ENCODE data around the gene THRB. TPM values are rescaled to one million over a fixed set of nuclear protein-coding genes. Genes with fewer than 3 reads are reported as not detected.

The THRB gene
- polyA plus RNA-seq, 2 of the 4 experiments (the other 2 are of a cell fraction), result 2.0 to 2.3 TPM

DNA sequence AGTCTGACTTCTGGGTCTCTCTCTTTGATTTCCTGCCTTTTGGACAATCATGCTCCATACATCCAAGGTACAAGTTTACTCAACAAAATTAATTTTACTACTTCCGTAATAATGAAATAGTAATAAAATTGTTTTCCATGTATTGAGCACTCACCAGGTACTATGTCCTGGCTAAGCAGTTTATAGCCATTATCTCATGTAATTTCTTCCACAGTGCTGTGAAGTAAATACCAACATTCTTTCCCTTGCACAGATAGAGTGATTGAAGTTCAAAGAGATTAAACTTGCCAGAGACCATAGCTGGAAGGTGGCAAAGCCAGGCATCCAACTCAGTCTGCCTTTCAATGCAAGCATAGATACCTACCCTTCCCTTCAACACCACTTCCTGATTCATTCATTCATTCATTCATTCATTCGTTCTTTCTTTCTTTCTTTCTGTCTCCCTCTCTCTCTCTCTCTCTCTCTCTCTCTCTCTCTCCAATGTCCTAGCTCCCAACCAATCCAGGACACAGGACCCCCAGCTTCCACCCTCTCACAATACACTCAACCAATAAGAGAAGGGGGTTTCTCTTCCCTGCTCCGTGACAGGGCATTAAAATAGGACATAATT, 12.4 kb downstream of the THRB start:
- Histone ChIP-seq H3K4me2 (no peak overlapping the region), H3K4me1 (0 out of 3 replicates have a peak, but pooled peaks cover 4% of the 10 kb centered on the region), H3K4me3 (no peak overlapping the region), H3K9me3 (no peaks in the 10 kb centered on the region), H3K27ac (no peak overlapping the region)
- DNase-seq (ENCODE audit: low read depth in 1 of 2, low spot score in 1 of 2), result no peak
- ATAC-seq, result no peak
- CTCF ChIA-PET, result interaction anchor here (0.6 kb wide), 1 partner anchor 201 kb away, joined by 3 read pairs; no protein-coding TSS in a partner anchor
- no peak for FAIRE-seq
- WGBS (ENCODE audit: missing lambda C conversion rate), result 81% methylated on average over 3 of the region's 3 CpGs
- TF ChIP-seq, protein P1, sequence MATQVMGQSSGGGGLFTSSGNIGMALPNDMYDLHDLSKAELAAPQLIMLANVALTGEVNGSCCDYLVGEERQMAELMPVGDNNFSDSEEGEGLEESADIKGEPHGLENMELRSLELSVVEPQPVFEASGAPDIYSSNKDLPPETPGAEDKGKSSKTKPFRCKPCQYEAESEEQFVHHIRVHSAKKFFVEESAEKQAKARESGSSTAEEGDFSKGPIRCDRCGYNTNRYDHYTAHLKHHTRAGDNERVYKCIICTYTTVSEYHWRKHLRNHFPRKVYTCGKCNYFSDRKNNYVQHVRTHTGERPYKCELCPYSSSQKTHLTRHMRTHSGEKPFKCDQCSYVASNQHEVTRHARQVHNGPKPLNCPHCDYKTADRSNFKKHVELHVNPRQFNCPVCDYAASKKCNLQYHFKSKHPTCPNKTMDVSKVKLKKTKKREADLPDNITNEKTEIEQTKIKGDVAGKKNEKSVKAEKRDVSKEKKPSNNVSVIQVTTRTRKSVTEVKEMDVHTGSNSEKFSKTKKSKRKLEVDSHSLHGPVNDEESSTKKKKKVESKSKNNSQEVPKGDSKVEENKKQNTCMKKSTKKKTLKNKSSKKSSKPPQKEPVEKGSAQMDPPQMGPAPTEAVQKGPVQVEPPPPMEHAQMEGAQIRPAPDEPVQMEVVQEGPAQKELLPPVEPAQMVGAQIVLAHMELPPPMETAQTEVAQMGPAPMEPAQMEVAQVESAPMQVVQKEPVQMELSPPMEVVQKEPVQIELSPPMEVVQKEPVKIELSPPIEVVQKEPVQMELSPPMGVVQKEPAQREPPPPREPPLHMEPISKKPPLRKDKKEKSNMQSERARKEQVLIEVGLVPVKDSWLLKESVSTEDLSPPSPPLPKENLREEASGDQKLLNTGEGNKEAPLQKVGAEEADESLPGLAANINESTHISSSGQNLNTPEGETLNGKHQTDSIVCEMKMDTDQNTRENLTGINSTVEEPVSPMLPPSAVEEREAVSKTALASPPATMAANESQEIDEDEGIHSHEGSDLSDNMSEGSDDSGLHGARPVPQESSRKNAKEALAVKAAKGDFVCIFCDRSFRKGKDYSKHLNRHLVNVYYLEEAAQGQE (IDR thresholded peaks at IDR 0.05), result no peak
- no peak for TF ChIP-seq EHF (CRISPR knock-in tag; IDR thresholded peaks at IDR 0.05)
- POLR2A ChIA-PET, result no interaction called here

DNA sequence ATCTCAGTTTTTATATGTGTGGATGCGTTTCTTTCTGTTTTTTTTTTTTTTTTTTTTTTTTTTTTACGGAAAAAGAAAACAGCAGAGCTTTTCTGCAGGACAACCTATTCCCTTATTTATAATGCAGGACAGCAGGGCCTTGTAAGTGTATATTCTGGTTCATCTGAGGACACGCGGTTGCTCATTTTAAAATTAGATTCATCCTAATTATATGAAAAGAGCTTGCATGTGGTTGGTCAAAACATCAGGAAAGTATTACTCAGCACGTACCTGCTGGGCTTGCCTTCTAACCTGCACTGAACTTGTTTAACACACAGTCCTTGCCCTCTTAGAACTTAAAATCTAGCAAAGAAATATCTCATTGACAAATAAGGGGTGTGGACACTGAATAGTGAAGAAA, 13.5 kb downstream of the THRB start:
- ATAC-seq, result no peak
- ChIA-PET CTCF (no interaction called here), POLR2A (no interaction called here)
- no peak overlapping the region for H3K4me2 ChIP-seq
- no peak overlapping the region for H3K4me3 ChIP-seq
- TF ChIP-seq KDM1A (IDR thresholded peaks at IDR 0.05; ENCODE audit: low read depth) (no peak), EHF (CRISPR knock-in tag; IDR thresholded peaks at IDR 0.05) (no peak), ZFP36 (IDR thresholded peaks at IDR 0.05; ENCODE audit: borderline replicate concordance, partially characterized antibody) (no peak), HDAC2 (IDR thresholded peaks at IDR 0.05) (no peak), NR3C1 (IDR thresholded peaks at IDR 0.05) (no peak), PHF8 (IDR thresholded peaks at IDR 0.05; ENCODE audit: borderline replicate concordance, low read depth) (no peak), ZC3H11A (IDR thresholded peaks at IDR 0.05) (no peak), RFX5 (IDR thresholded peaks at IDR 0.05) (no peak), FOXS1 (CRISPR knock-in tag; IDR thresholded peaks at IDR 0.05) (no peak), EHMT2 (IDR thresholded peaks at IDR 0.05; ENCODE audit: low read depth) (no peak), SMC3 (IDR thresholded peaks at IDR 0.05) (no peak), JUN (IDR thresholded peaks at IDR 0.05) (no peak), RCOR1 (IDR thresholded peaks at IDR 0.05; ENCODE audit: low read depth, low read length) (no peak), HOXB5 (CRISPR knock-in tag; IDR thresholded peaks at IDR 0.05) (no peak), FOSL2 (IDR thresholded peaks at IDR 0.05) (no peak), FOSL2 (CRISPR knock-in tag; IDR thresholded peaks at IDR 0.05) (no peak), JUNB (IDR thresholded peaks at IDR 0.05) (no peak)
- TF ChIP-seq, protein P2, sequence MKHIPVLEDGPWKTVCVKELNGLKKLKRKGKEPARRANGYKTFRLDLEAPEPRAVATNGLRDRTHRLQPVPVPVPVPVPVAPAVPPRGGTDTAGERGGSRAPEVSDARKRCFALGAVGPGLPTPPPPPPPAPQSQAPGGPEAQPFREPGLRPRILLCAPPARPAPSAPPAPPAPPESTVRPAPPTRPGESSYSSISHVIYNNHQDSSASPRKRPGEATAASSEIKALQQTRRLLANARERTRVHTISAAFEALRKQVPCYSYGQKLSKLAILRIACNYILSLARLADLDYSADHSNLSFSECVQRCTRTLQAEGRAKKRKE (CRISPR knock-in tag; IDR thresholded peaks at IDR 0.05; ENCODE audit: low read depth), result no peak
- TF ChIP-seq, protein P3, sequence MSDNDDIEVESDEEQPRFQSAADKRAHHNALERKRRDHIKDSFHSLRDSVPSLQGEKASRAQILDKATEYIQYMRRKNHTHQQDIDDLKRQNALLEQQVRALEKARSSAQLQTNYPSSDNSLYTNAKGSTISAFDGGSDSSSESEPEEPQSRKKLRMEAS (IDR thresholded peaks at IDR 0.05), result no peak
- no peak for FAIRE-seq
- H3K4me1 ChIP-seq, result 0 out of 3 replicates have a peak, but pooled peaks cover 4% of the 10 kb centered on the region
- no peak for DNase-seq (ENCODE audit: low read depth in 1 of 2, low spot score in 1 of 2)
- H3K9me3 ChIP-seq, result no peaks in the 10 kb centered on the region
- 67% methylated on average over 5 of the region's 5 CpGs for WGBS (ENCODE audit: missing lambda C conversion rate)
- H3K27ac ChIP-seq, result no peak overlapping the region

DNA sequence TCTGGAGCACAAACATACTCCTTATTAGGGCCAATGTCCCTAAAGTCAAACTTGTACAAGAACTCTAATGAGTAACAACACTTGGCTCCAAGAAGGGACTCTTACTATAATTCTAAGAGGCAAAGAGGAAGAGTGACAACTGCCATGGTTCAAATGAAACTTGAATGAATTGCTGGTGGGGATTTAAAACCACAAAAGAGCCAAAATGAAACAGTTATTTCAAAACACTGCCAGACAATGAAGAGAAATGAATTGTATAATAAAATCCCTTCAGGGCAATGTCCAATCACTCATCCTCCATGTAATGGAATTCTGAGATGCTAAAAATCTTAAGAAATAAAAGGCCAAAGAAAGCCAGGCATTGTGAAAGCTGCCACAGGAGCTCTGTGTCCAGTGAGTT, 14.2 kb downstream of the THRB start:
- no peak for ATAC-seq
- TF ChIP-seq FOXS1 (CRISPR knock-in tag; IDR thresholded peaks at IDR 0.05) (no peak), RFX5 (IDR thresholded peaks at IDR 0.05) (no peak)
- Histone ChIP-seq H3K27ac (no peak overlapping the region), H3K4me2 (no peak overlapping the region), H3K9me3 (no peaks in the 10 kb centered on the region), H3K4me1 (peaks cover 6% of the 10 kb centered on the region; the same call in 2 of the 3 replicates), H3K4me3 (no peak overlapping the region)
- CTCF ChIA-PET, result no interaction called here
- FAIRE-seq, result no peak
- no peak for DNase-seq (ENCODE audit: low read depth in 1 of 2, low spot score in 1 of 2)
- POLR2A ChIA-PET, result no interaction called here
